ENCODE results near the gene TMBIM1.
"Not testable (repeated sequence)": the region's sequence is repeated elsewhere in the genome, so short reads cannot be mapped to it uniquely, and the experiment has no call there.

Gene TMBIM1

GRCh38 chr2:218317835-218318234 lies 25.5 kb upstream of the TMBIM1 start:
- no peak for DNase-seq

- no peak for DNase-seq
Measured at GRCh38 chr2:218317303-218317630, 25.0 kb upstream of the TMBIM1 start.

- DNase-seq = no peak
Measured at GRCh38 chr2:218315397-218315796, 23.1 kb upstream of the TMBIM1 start.

GRCh38 chr2:218314764-218315163 lies 22.5 kb upstream of the TMBIM1 start:
- DNase-seq = not testable (repeated sequence)

- DNase-seq = no peak
Measured at GRCh38 chr2:218313356-218313755, 21.1 kb upstream of the TMBIM1 start.

GRCh38 chr2:218312267-218312756 lies 20.0 kb upstream of the TMBIM1 start:
- no peak for DNase-seq

GRCh38 chr2:218311541-218312266 lies 19.4 kb upstream of the TMBIM1 start:
- DNase-seq = not testable (repeated sequence)

GRCh38 chr2:218310853-218311540 lies 18.7 kb upstream of the TMBIM1 start:
- no peak for DNase-seq

GRCh38 chr2:218307415-218308090 lies 15.2 kb upstream of the TMBIM1 start:
- DNase-seq = no peak

GRCh38 chr2:218306184-218306920 lies 14.0 kb upstream of the TMBIM1 start:
- no peak for DNase-seq

GRCh38 chr2:218305383-218305782 lies 13.1 kb upstream of the TMBIM1 start:
- DNase-seq = no peak

GRCh38 chr2:218301176-218301819 lies 9.0 kb upstream of the TMBIM1 start:
- DNase-seq = peak; percentile 88

GRCh38 chr2:218300141-218300540 lies 7.8 kb upstream of the TMBIM1 start:
- no peak for DNase-seq

- DNase-seq = no peak
Measured at GRCh38 chr2:218298314-218298875, 6.1 kb upstream of the TMBIM1 start.

GRCh38 chr2:218296847-218297246 lies 4.5 kb upstream of the TMBIM1 start:
- DNase-seq = no peak

GRCh38 chr2:218296200-218296599 lies 3.9 kb upstream of the TMBIM1 start:
- DNase-seq = no peak

- no peak for DNase-seq
Measured at GRCh38 chr2:218295029-218295428, 2.7 kb upstream of the TMBIM1 start.

- no peak for DNase-seq
Measured at GRCh38 chr2:218294430-218295022, 2.2 kb upstream of the TMBIM1 start.

GRCh38 chr2:218293715-218294429 lies 1.6 kb upstream of the TMBIM1 start:
- no peak for DNase-seq

- no peak for DNase-seq
Measured at GRCh38 chr2:218291318-218292047, 820 bp downstream of the TMBIM1 start.

Measured in KG1 (cell line).